ENCODE measurements around the gene NCOA4.
"Not testable (repeated sequence)": the region's sequence is repeated elsewhere in the genome, so short reads cannot be mapped to it uniquely, and the experiment has no call there.

Gene NCOA4

DNA sequence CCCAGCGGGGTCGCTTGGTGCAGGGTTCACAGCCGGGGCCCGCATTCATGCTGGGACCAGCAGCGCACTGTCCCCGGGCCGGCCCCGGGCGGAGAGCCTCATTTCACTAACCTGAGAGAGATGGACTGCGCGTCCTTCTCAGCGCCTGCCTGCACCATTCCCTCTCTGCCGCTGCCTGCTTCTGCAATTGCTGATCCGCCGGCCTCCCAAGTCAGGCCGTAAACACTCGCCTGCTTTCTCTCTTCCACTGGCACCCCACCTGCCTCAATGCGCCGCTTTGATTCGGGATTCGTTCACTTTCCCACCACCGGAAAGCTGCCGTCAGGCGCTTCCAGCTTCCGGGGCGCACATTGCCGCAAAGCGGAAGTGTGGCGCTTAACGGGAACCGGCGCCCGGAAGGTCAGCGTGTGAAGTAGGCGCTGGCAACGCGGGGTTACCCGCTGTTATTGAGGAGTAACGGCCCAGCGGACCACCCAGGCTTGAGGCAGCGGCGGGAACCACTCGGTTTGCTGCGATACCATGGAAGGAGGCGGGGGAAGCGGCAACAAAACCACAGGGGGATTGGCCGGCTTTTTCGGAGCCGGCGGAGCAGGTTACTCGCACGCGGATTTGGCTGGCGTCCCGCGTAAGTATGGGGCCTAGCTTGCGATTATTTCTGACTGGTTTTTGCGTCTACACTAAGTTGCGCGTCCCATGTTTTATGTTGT lies 58.2 kb downstream of the NCOA4 start, which contains the start of gene TIMM23:
TIMM23 (plus strand) TSS at position 384 of the 707 bp plus-strand sequence; CDS start at position 520, 136 bp downstream.
- H3K27me3 ChIP-seq (ENCODE audit: insufficient read depth, poor library complexity, severe bottlenecking) = not testable (repeated sequence)
- DNase-seq (ENCODE audit: low read depth in 1 of 2, low spot score in 1 of 2) = peak; percentile 74 to 84
- peak within 1 kb of the TSS; percentile 78 for H3K27ac ChIP-seq (replicated peaks)
- peak within 1 kb of the TSS; percentile 80 for H3K4me3 ChIP-seq (replicated peaks; ENCODE audit: insufficient read depth, low read length)
- TF ChIP-seq GABPA (IDR thresholded peaks at IDR 0.05; ENCODE audit: low read depth) (peak; percentile 85), SPI1 (IDR thresholded peaks at IDR 0.05; ENCODE audit: borderline replicate concordance, low read depth) (peak; percentile 80), POLR2AphosphoS5 (IDR thresholded peaks at IDR 0.05; ENCODE audit: low read depth) (peak; percentile 66; the same call in 1 of the 2 replicates)

DNA sequence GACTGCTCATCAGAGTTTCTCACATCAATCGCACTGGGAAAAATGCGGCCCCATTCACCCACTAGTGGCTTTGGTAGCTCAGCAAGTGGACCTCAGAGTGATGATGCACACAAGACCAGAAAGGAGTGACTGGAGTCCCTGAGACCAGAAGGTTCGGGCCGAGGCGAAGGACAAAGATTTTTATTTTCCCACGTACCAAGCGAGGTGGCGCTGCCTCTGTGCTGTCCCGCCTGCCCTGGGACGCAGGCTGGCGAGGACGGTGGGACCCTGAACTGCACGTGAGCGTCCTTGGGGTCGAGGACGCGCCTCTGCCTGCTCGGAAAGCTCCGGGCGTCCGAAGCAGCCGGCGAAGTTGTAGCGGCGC lies 58.7 kb downstream of the NCOA4 start:
- not testable (repeated sequence) for DNase-seq (ENCODE audit: low read depth in 1 of 2, low spot score in 1 of 2); H3K27me3 ChIP-seq (ENCODE audit: insufficient read depth, poor library complexity, severe bottlenecking)
- H3K4me3 ChIP-seq (replicated peaks; ENCODE audit: insufficient read depth, low read length) = peak overlapping the region; percentile 80
- peak overlapping the region; percentile 78 for H3K27ac ChIP-seq (replicated peaks)

DNA sequence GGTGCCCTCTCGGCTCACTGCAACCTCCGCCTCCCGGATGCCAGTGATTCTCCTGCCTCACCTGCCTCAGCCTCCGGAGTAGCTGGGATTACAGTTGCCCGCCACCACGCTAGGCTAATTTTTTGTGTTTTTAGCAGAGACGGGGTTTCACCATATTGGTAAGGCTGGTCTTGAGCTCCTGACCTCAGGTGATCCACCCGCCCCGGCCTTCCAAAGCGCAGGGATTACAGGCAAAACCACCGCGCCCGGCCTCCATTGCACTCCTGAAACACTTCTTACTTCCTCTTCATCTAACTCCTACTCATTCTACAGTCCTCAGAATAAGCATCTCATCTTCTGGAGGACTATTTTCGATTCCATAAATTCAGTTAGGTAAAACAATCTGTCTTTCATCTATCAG lies 59.4 kb downstream of the NCOA4 start:
- peak in 1 of 2 experiments; percentile 12 for DNase-seq (ENCODE audit: low read depth in 1 of 2, low spot score in 1 of 2)
- H3K4me3 ChIP-seq (replicated peaks; ENCODE audit: insufficient read depth, low read length) = peak overlapping the region; percentile 80

DNA sequence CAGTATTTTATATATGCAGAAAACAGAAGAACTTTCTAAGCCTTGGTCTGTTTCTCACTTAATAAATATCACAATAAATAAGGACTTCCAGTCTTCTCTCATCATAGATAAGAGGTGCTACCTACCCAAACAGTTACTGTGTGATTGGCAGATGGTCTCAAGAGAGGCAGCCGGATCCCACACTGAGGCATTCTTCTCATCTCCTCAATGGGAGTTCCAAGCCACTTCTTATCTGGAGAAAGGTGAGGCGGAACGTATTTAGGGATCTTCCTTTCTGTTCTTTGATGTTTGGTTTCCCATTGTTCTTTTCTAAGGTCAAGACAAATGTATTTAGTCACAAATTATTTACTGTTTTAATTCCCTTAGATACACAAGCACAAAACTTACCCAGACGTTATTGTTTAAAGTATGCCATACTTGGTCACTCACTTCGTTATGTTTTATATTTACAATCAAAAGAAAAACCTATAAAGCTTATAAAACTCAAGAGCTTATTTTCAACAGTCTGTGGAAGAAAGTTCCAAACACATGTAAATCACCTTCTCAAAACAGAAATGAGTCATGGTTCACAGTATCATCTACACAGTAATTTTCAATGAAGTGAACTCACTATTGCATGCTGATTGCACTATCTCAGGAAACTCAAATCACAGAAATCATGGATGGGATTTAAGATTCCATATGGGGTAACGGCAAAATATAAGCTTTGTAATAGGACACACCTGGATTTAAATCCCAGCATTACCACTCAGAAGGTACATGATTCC lies 67.6 kb downstream of the NCOA4 start:
- H3K27me3 ChIP-seq (ENCODE audit: insufficient read depth, poor library complexity, severe bottlenecking); H3K4me3 ChIP-seq (replicated peaks; ENCODE audit: insufficient read depth, low read length); DNase-seq (ENCODE audit: low read depth in 1 of 2, low spot score in 1 of 2); H3K27ac ChIP-seq (replicated peaks): not testable (repeated sequence)

More for the DNA sequence above, 59.4 kb downstream of the NCOA4 start:
- not testable (repeated sequence) for H3K27me3 ChIP-seq (ENCODE audit: insufficient read depth, poor library complexity, severe bottlenecking)
- H3K27ac ChIP-seq (replicated peaks) = peak overlapping the region; percentile 78

DNA sequence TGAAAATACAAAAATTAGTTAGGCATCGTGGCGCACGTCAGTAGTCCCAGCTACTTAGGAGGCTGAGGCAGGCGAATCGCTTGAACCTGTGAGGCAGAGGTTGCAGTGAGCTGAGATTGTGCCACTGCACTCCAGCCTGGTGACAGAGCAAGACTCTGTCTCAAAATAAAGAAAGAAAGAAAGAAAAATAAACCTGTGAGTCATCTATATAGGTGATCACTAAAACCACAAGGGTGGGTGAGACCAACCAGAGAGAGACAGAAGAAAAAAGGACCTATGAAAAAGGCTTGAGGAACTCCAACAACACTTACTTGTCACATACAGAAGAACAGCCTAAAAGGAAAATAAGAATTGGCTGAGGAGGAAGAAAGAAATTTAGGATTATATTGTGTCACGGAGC lies 72.5 kb downstream of the NCOA4 start:
- not testable (repeated sequence) for H3K27me3 ChIP-seq (ENCODE audit: insufficient read depth, poor library complexity, severe bottlenecking); H3K4me3 ChIP-seq (replicated peaks; ENCODE audit: insufficient read depth, low read length); DNase-seq (ENCODE audit: low read depth in 1 of 2, low spot score in 1 of 2); H3K27ac ChIP-seq (replicated peaks)

DNA sequence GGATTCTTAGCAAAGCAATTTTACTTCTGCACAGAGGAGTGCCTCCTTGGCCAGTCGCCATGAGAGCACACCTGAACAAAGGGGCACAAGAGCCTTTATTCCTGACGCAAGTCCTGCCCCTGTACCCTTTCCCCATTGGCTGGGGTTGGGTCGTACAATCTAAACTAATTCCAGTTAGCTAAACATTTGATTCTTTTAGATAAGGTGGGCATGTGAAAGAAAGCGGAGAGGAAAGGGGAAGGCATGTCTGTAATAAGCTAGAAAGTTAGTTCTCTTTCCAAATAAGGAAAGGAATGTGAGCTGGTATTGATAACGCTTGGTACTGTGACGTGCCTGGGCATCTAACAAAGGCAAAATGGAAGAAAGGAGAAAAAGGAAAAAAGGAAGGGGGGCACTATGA lies 73.8 kb downstream of the NCOA4 start:
- not testable (repeated sequence) for H3K27me3 ChIP-seq (ENCODE audit: insufficient read depth, poor library complexity, severe bottlenecking); H3K4me3 ChIP-seq (replicated peaks; ENCODE audit: insufficient read depth, low read length); H3K27ac ChIP-seq (replicated peaks); DNase-seq (ENCODE audit: low read depth in 1 of 2, low spot score in 1 of 2)

All from HL-60 (cell line).